Neural cell (in vitro differentiated cells): ENCODE results near the gene DCUN1D2. TPM values are rescaled to one million over a fixed set of nuclear protein-coding genes. Genes with fewer than 3 reads are reported as not detected.

ENCODE experiments used
- H2AFZ ChIP-seq: fragments of 200-600, 300-800 bp; sonication (generic), shearing (Covaris generic); 2 replicates; pipeline ENCODE4 v1.6.0; 2014; ENCODE audit warnings: low read depth, mild to moderate bottlenecking, antibody characterized with exemption, low read length, moderate library complexity
- H3F3A ChIP-seq: fragments of 200-600 bp; shearing (Covaris generic); 2 replicates; pipeline ENCODE4 v1.6.1; 2016; ENCODE audit warnings: mild to moderate bottlenecking, moderate library complexity, mixed read lengths, antibody characterized with exemption, low read length; ENCODE audit not compliant: insufficient read depth, poor library complexity, severe bottlenecking
- H3K27ac ChIP-seq: fragments of 200-600, 300-800 bp; sonication (generic), shearing (Covaris generic); 2 replicates; pipeline ENCODE4 v1.5.1; 2014; ENCODE audit warnings: mild to moderate bottlenecking, low read length, moderate library complexity
- H3K27me3 ChIP-seq: fragments of 300-800, 200-600 bp; sonication (generic), shearing (Covaris generic); 2 replicates; pipeline ENCODE4 v1.6.0; 2014; ENCODE audit warnings: mild to moderate bottlenecking, low read depth, low read length, moderate library complexity; ENCODE audit not compliant: insufficient read depth
- H3K36me3 ChIP-seq: fragments of 300-800, 200-600 bp; sonication (generic), shearing (Covaris generic); 2 replicates; pipeline ENCODE4 v1.5.1; 2014; ENCODE audit warnings: mild to moderate bottlenecking, antibody characterized with exemption, low read length, moderate library complexity; ENCODE audit not compliant: insufficient read depth
- H3K4me2 ChIP-seq: fragments of 300-800, 200-600 bp; sonication (generic), shearing (Covaris generic); 2 replicates; pipeline ENCODE4 v1.6.0; 2014; ENCODE audit warnings: mild to moderate bottlenecking, low read length
- H3K4me3 ChIP-seq: fragments of 300-800, 200-600 bp; sonication (generic), shearing (Covaris generic); 2 replicates; pipeline ENCODE4 v1.5.1; 2014; ENCODE audit warnings: mild to moderate bottlenecking, low read length, moderate library complexity
- H3K79me2 ChIP-seq: fragments of 200-600 bp; shearing (Covaris generic); replicated peaks from 2 replicates; pipeline ENCODE4 v1.6.0; 2014; ENCODE audit warnings: mild to moderate bottlenecking, low read length, moderate library complexity; ENCODE audit not compliant: insufficient read depth
- H3K9ac ChIP-seq: fragments of 300-800, 200-600 bp; sonication (generic), shearing (Covaris generic); 2 replicates; pipeline ENCODE4 v1.6.1; 2016; ENCODE audit warnings: mild to moderate bottlenecking, low read length, mixed read lengths
- H3K9me2 ChIP-seq: fragments of 200-600 bp; shearing (Covaris generic); 2 replicates; pipeline ENCODE4 v1.6.1; 2016; ENCODE audit warnings: mild to moderate bottlenecking, low read length, mixed read lengths; ENCODE audit not compliant: insufficient read depth
- H3K9me3 ChIP-seq: fragments of 200-600, 300-800 bp; sonication (generic), shearing (Covaris generic); 2 replicates; pipeline ENCODE4 v1.6.1; 2016; ENCODE audit warnings: mild to moderate bottlenecking, mixed run types, low read length, moderate library complexity, mixed read lengths
- H4K20me1 ChIP-seq: fragments of 200-600 bp; shearing (Covaris generic); 2 replicates; pipeline ENCODE4 v1.6.1; 2016; ENCODE audit warnings: mild to moderate bottlenecking, mixed run types; ENCODE audit not compliant: insufficient read depth
- CTCF ChIP-seq: fragments of 450-650 bp; IDR thresholded peaks from 2 replicates; pipeline ENCODE4 v1.5.1; 2014; ENCODE audit warnings: antibody characterized with exemption, mild to moderate bottlenecking, moderate library complexity; ENCODE audit not compliant: poor library complexity, severe bottlenecking
- EP300 ChIP-seq: fragments of 450-650 bp; conservative IDR thresholded peaks from 2 replicates; pipeline ENCODE4 v1.6.1; 2014; ENCODE audit warnings: antibody characterized with exemption, mild to moderate bottlenecking, moderate library complexity; ENCODE audit not compliant: poor library complexity, severe bottlenecking
- EZH2 ChIP-seq: fragments of 200-600, 300-800 bp; shearing (Covaris generic), sonication (generic); IDR thresholded peaks from 2 replicates; pipeline ENCODE4 v1.6.1; 2014; ENCODE audit warnings: antibody characterized with exemption, low read length, borderline replicate concordance, mild to moderate bottlenecking; ENCODE audit not compliant: insufficient read depth, poor library complexity, severe bottlenecking
- MXI1 ChIP-seq: fragments of 450-650 bp; conservative IDR thresholded peaks from 2 replicates; pipeline ENCODE4 v1.6.1; 2014; ENCODE audit warnings: antibody characterized with exemption, mild to moderate bottlenecking; ENCODE audit not compliant: poor library complexity, severe bottlenecking
- POLR2AphosphoS5 ChIP-seq: IDR thresholded peaks from 2 replicates; pipeline ENCODE4 v1.6.1; 2012
- RAD21 ChIP-seq: fragments of 450-650 bp; conservative IDR thresholded peaks from 2 replicates; pipeline ENCODE4 v1.6.1; 2014; ENCODE audit warnings: antibody characterized with exemption, mild to moderate bottlenecking, moderate library complexity
- SMC3 ChIP-seq: fragments of 450-650 bp; conservative IDR thresholded peaks from 2 replicates; pipeline ENCODE4 v1.6.1; 2014; ENCODE audit warnings: antibody characterized with exemption, mild to moderate bottlenecking, moderate library complexity; ENCODE audit not compliant: poor library complexity
- TAF1 ChIP-seq: IDR thresholded peaks from 2 replicates; pipeline ENCODE4 v1.6.1; 2012; ENCODE audit warnings: low read depth
- polyA plus RNA-seq: library from polyadenylated mRNA; depleted of rRNA; stranded (reverse); fragments of >200 nt; gene quantifications from 2 replicates; pipeline ENCODE4 v1.2.3, GENCODE V29; 2014
- TF ChIP-seq, protein P1 (sequence below): IDR thresholded peaks from 2 replicates; pipeline ENCODE4 v1.6.1; 2012; ENCODE audit warnings: borderline replicate concordance

Gene DCUN1D2
- polyA plus RNA-seq, 1 donor from 2014 or later = 55.9 TPM

- peaks cover 7% of the 10 kb centered on the region for H3K36me3 ChIP-seq
Measured at GRCh38 chr13:113536461-113537110, 46.1 kb upstream of the DCUN1D2 start.

DNA sequence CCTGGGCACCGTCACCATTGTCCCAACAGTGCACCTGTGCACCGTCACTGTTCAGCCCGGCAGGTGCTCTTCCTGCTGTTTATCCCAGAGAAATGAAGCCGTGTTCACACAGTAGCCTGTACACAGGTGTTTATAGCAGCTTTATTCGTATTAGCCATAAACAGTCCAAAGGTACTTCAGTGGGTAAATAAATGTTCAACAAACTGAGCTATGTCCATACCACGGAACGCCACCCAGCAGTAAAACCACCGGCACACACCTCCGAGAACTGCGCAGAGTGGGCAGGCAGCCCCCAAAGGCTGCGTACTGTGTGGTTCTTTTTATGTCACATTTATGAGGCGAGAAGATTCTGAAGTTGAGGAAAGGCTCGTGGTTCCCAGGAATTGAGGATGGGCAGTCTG, 44.9 kb upstream of the DCUN1D2 start:
- no peak overlapping the region for H3K9ac ChIP-seq
- H4K20me1 ChIP-seq = no peaks in the 10 kb centered on the region
- H3K9me2 ChIP-seq = no peaks in the 10 kb centered on the region
- H3K79me2 ChIP-seq = no peaks in the 10 kb centered on the region
- H3K27ac ChIP-seq = no peak overlapping the region
- H3K36me3 ChIP-seq = peaks cover 7% of the 10 kb centered on the region
- no peak overlapping the region for H3K4me2 ChIP-seq
- H2AFZ ChIP-seq = no peak overlapping the region
- H3F3A ChIP-seq = no peaks in the 10 kb centered on the region
- no peaks in the 10 kb centered on the region for H3K9me3 ChIP-seq
- no peak overlapping the region for H3K4me3 ChIP-seq
- H3K27me3 ChIP-seq = no peaks in the 10 kb centered on the region
- TF ChIP-seq, protein P1, sequence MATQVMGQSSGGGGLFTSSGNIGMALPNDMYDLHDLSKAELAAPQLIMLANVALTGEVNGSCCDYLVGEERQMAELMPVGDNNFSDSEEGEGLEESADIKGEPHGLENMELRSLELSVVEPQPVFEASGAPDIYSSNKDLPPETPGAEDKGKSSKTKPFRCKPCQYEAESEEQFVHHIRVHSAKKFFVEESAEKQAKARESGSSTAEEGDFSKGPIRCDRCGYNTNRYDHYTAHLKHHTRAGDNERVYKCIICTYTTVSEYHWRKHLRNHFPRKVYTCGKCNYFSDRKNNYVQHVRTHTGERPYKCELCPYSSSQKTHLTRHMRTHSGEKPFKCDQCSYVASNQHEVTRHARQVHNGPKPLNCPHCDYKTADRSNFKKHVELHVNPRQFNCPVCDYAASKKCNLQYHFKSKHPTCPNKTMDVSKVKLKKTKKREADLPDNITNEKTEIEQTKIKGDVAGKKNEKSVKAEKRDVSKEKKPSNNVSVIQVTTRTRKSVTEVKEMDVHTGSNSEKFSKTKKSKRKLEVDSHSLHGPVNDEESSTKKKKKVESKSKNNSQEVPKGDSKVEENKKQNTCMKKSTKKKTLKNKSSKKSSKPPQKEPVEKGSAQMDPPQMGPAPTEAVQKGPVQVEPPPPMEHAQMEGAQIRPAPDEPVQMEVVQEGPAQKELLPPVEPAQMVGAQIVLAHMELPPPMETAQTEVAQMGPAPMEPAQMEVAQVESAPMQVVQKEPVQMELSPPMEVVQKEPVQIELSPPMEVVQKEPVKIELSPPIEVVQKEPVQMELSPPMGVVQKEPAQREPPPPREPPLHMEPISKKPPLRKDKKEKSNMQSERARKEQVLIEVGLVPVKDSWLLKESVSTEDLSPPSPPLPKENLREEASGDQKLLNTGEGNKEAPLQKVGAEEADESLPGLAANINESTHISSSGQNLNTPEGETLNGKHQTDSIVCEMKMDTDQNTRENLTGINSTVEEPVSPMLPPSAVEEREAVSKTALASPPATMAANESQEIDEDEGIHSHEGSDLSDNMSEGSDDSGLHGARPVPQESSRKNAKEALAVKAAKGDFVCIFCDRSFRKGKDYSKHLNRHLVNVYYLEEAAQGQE = no peak
- TF ChIP-seq RAD21 (no peak), EP300 (no peak), MXI1 (no peak), CTCF (no peak), SMC3 (no peak), POLR2AphosphoS5 (no peak), EZH2 (no peak)

More at GRCh38 chr13:113536461-113537110, 46.1 kb upstream of the DCUN1D2 start:
- no peaks in the 10 kb centered on the region for H3K9me2 ChIP-seq
- TF ChIP-seq, protein P1 = no peak
- TF ChIP-seq RAD21 = no peak
- no peak for TF ChIP-seq MXI1
- TF ChIP-seq EZH2 = no peak
- no peak for TF ChIP-seq SMC3
- no peak for TF ChIP-seq TAF1
- no peak for TF ChIP-seq POLR2AphosphoS5
- TF ChIP-seq CTCF = no peak
- TF ChIP-seq EP300 = no peak
- no peaks in the 10 kb centered on the region for H3K79me2 ChIP-seq
- H3F3A ChIP-seq = no peaks in the 10 kb centered on the region
- no peaks in the 10 kb centered on the region for H3K27me3 ChIP-seq
- H3K9me3 ChIP-seq = no peaks in the 10 kb centered on the region
- no peak overlapping the region for H3K9ac ChIP-seq
- H2AFZ ChIP-seq = no peak overlapping the region
- no peaks in the 10 kb centered on the region for H4K20me1 ChIP-seq
- H3K4me2 ChIP-seq = no peak overlapping the region
- no peak overlapping the region for H3K4me3 ChIP-seq
- H3K27ac ChIP-seq = no peak overlapping the region
